ENCODE measurements around the gene GRXCR2.

Gene GRXCR2

DNA sequence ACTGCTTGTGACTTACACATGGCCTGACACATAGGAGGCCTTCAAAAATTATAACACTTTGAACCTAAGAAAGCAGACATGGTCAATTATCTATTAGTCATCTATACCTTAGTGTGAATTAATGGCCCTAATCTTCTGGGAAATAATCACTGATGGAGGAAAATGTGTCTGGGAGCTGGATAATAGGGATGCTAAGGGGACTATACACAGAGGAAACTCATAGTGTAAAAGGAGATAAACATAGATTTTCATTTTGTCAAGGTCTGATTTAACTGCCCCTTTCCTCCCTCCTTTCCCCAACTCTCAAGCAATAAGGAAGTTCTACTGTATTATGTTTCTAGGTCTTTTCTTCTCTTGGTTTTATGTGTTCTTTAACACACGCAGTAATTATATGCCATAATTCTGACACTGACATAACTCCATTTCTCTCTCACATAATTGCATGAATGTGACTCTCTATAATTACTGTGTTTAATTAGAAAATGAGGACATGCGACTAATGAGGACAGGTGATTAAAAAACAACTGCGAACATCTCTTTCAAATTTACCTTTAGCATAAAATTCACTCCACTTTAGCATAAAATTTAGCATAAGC lies 18.9 kb downstream of the GRXCR2 start:
- H3K4me3 ChIP-seq (ENCODE audit: low read length): no peak overlapping the region
- H3K27ac ChIP-seq (ENCODE audit: low read depth, low read length): no peak overlapping the region
- H3K36me3 ChIP-seq (ENCODE audit: control insufficient read depth, low read length): no peaks in the 10 kb centered on the region
- no peaks in the 10 kb centered on the region for H3F3A ChIP-seq (ENCODE audit: control insufficient read depth, insufficient read depth)
- no peaks in the 10 kb centered on the region for H3K4me1 ChIP-seq (ENCODE audit: control insufficient read depth, low read length)
- H3K9me3 ChIP-seq (ENCODE audit: control insufficient read depth, insufficient read depth, low read length): no peaks in the 10 kb centered on the region
- no peaks in the 10 kb centered on the region for H4K20me1 ChIP-seq (ENCODE audit: control insufficient read depth, insufficient read depth, low read depth, low read length)
- no peak overlapping the region for H3K4me2 ChIP-seq (ENCODE audit: low read length)
- no peaks in the 10 kb centered on the region for H3K9me2 ChIP-seq (replicated peaks; ENCODE audit: control insufficient read depth, low read length)
- TF ChIP-seq EZH2phosphoT487 (IDR thresholded peaks at IDR 0.05; ENCODE audit: borderline replicate concordance, low read length): no peak
- TF ChIP-seq, protein P1, sequence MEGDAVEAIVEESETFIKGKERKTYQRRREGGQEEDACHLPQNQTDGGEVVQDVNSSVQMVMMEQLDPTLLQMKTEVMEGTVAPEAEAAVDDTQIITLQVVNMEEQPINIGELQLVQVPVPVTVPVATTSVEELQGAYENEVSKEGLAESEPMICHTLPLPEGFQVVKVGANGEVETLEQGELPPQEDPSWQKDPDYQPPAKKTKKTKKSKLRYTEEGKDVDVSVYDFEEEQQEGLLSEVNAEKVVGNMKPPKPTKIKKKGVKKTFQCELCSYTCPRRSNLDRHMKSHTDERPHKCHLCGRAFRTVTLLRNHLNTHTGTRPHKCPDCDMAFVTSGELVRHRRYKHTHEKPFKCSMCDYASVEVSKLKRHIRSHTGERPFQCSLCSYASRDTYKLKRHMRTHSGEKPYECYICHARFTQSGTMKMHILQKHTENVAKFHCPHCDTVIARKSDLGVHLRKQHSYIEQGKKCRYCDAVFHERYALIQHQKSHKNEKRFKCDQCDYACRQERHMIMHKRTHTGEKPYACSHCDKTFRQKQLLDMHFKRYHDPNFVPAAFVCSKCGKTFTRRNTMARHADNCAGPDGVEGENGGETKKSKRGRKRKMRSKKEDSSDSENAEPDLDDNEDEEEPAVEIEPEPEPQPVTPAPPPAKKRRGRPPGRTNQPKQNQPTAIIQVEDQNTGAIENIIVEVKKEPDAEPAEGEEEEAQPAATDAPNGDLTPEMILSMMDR (IDR thresholded peaks at IDR 0.05; ENCODE audit: low read depth, low read length, poor library complexity, severe bottlenecking): no peak
- no peaks in the 10 kb centered on the region for H3K79me2 ChIP-seq (ENCODE audit: control insufficient read depth, low read length)
- 0 out of 2 replicates have a peak, but pooled peaks cover 4% of the 10 kb centered on the region for H3K27me3 ChIP-seq (ENCODE audit: control insufficient read depth, low read length)

DNA sequence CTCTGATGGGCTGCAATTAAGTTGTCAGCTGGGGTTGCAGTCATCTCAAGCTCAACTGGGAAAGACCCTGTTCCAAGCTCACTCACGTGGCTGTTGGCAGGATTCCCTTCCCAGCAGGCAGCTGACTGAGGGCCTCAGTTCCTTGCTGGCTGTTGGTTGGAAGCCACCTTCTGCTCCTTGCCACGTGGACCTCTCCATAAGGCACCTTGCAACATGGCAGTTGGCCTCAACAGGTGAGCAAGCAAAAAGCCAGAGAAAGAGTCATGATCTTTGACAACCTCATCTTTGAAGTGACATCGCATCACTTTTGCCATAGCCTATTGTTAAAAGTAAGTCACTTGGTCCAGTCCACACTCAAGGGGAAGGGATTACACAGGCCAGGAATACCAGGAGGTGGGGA lies 19.8 kb downstream of the GRXCR2 start:
- no peaks in the 10 kb centered on the region for H3K9me2 ChIP-seq (replicated peaks; ENCODE audit: control insufficient read depth, low read length)
- no peak for TF ChIP-seq EZH2phosphoT487 (IDR thresholded peaks at IDR 0.05; ENCODE audit: borderline replicate concordance, low read length)
- TF ChIP-seq, protein P1 (IDR thresholded peaks at IDR 0.05; ENCODE audit: low read depth, low read length, poor library complexity, severe bottlenecking): no peak
- H3F3A ChIP-seq (ENCODE audit: control insufficient read depth, insufficient read depth): no peaks in the 10 kb centered on the region
- no peak overlapping the region for H3K27ac ChIP-seq (ENCODE audit: low read depth, low read length)
- no peaks in the 10 kb centered on the region for H3K9me3 ChIP-seq (ENCODE audit: control insufficient read depth, insufficient read depth, low read length)
- H3K27me3 ChIP-seq (ENCODE audit: control insufficient read depth, low read length): 0 out of 2 replicates have a peak, but pooled peaks cover 4% of the 10 kb centered on the region
- no peaks in the 10 kb centered on the region for H3K79me2 ChIP-seq (ENCODE audit: control insufficient read depth, low read length)
- no peaks in the 10 kb centered on the region for H3K36me3 ChIP-seq (ENCODE audit: control insufficient read depth, low read length)
- H3K4me1 ChIP-seq (ENCODE audit: control insufficient read depth, low read length): no peaks in the 10 kb centered on the region
- no peak overlapping the region for H3K4me3 ChIP-seq (ENCODE audit: low read length)
- H4K20me1 ChIP-seq (ENCODE audit: control insufficient read depth, insufficient read depth, low read depth, low read length): no peaks in the 10 kb centered on the region
- no peak overlapping the region for H3K4me2 ChIP-seq (ENCODE audit: low read length)

DNA sequence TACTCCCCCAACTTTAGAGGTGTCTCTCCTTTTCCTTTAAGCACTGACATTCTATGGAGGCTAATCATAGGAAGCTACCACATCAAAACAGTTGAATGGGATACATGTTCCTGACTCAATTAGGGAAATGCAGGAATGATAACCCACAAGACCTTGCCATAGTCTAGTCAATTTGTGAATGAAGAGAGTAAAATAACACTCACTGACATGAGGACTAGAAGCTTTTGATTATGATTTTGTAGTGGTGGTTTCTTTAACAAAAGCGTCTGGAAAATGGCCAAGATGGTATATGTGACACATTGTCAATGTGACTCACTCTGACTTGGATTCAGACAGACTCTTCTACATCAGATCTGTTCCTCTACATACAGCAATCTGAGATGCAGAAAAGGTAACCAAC lies 24.0 kb downstream of the GRXCR2 start:
- no peaks in the 10 kb centered on the region for H3K36me3 ChIP-seq (ENCODE audit: control insufficient read depth, low read length)
- H4K20me1 ChIP-seq (ENCODE audit: control insufficient read depth, insufficient read depth, low read depth, low read length): no peaks in the 10 kb centered on the region
- no peak overlapping the region for H3K27ac ChIP-seq (ENCODE audit: low read depth, low read length)
- TF ChIP-seq, protein P1 (IDR thresholded peaks at IDR 0.05; ENCODE audit: low read depth, low read length, poor library complexity, severe bottlenecking): no peak
- no peak for TF ChIP-seq EZH2phosphoT487 (IDR thresholded peaks at IDR 0.05; ENCODE audit: borderline replicate concordance, low read length)
- no peaks in the 10 kb centered on the region for H3K9me2 ChIP-seq (replicated peaks; ENCODE audit: control insufficient read depth, low read length)
- no peaks in the 10 kb centered on the region for H3F3A ChIP-seq (ENCODE audit: control insufficient read depth, insufficient read depth)
- peaks cover 3% of the 10 kb centered on the region; the same call in 1 of the 2 replicates for H3K27me3 ChIP-seq (ENCODE audit: control insufficient read depth, low read length)
- no peaks in the 10 kb centered on the region for H3K9me3 ChIP-seq (ENCODE audit: control insufficient read depth, insufficient read depth, low read length)
- H3K79me2 ChIP-seq (ENCODE audit: control insufficient read depth, low read length): no peaks in the 10 kb centered on the region
- no peak overlapping the region for H3K4me3 ChIP-seq (ENCODE audit: low read length)
- no peak overlapping the region for H3K4me2 ChIP-seq (ENCODE audit: low read length)
- no peaks in the 10 kb centered on the region for H3K4me1 ChIP-seq (ENCODE audit: control insufficient read depth, low read length)
